ENCODE results near the gene ODF2L.

Gene ODF2L

GRCh38 chr1:86339014-86339812 lies 56.9 kb downstream of the ODF2L start:
- no peaks in the 10 kb centered on the region for H3K27me3 Mint-ChIP-seq
- no peak for DNase-seq (ENCODE audit: low spot score in 2 of 2)
- H3K4me3 Mint-ChIP-seq = no peak overlapping the region
- no peaks in the 10 kb centered on the region for H3K4me1 Mint-ChIP-seq
- no peak for ATAC-seq (replicated peaks; ENCODE audit: extremely low read depth, poor library complexity, severe bottlenecking)
- H3K9me3 Mint-ChIP-seq = peaks cover 5% of the 10 kb centered on the region
- H3K27ac Mint-ChIP-seq (ENCODE audit: low read depth) = no peak overlapping the region
- H3K36me3 Mint-ChIP-seq (ENCODE audit: insufficient read depth) = no peaks in the 10 kb centered on the region

- ATAC-seq (replicated peaks; ENCODE audit: extremely low read depth, poor library complexity, severe bottlenecking) (no peak), DNase-seq (ENCODE audit: low spot score in 2 of 2) (no peak)
- H3K9me3 Mint-ChIP-seq = no peaks in the 10 kb centered on the region
- peaks cover 13% of the 10 kb centered on the region for H3K27me3 Mint-ChIP-seq
- H3K4me1 Mint-ChIP-seq = no peaks in the 10 kb centered on the region
- no peaks in the 10 kb centered on the region for H3K36me3 Mint-ChIP-seq (ENCODE audit: insufficient read depth)
- H3K27ac Mint-ChIP-seq (ENCODE audit: low read depth) = no peak overlapping the region
- H3K4me3 Mint-ChIP-seq = no peak overlapping the region
Observed at GRCh38 chr1:86335916-86336315, 60.2 kb downstream of the ODF2L start.

- ATAC-seq (replicated peaks; ENCODE audit: extremely low read depth, poor library complexity, severe bottlenecking) (no peak), DNase-seq (ENCODE audit: low spot score in 2 of 2) (no peak)
- H3K9me3 Mint-ChIP-seq = no peaks in the 10 kb centered on the region
- no peak overlapping the region for H3K4me3 Mint-ChIP-seq
- H3K36me3 Mint-ChIP-seq (ENCODE audit: insufficient read depth) = no peaks in the 10 kb centered on the region
- H3K4me1 Mint-ChIP-seq = no peaks in the 10 kb centered on the region
- peaks cover 22% of the 10 kb centered on the region for H3K27me3 Mint-ChIP-seq
- H3K27ac Mint-ChIP-seq (ENCODE audit: low read depth) = no peak overlapping the region
Observed at GRCh38 chr1:86325264-86325663, 70.9 kb downstream of the ODF2L start.

GRCh38 chr1:86324130-86324822 lies 71.8 kb downstream of the ODF2L start:
- Mint-ChIP-seq H3K27me3 (peaks cover 15% of the 10 kb centered on the region), H3K36me3 (ENCODE audit: insufficient read depth) (no peaks in the 10 kb centered on the region), H3K9me3 (no peaks in the 10 kb centered on the region), H3K4me3 (no peak overlapping the region), H3K4me1 (no peaks in the 10 kb centered on the region), H3K27ac (ENCODE audit: low read depth) (no peak overlapping the region)
- ATAC-seq (replicated peaks; ENCODE audit: extremely low read depth, poor library complexity, severe bottlenecking) (no peak), DNase-seq (ENCODE audit: low spot score in 2 of 2) (no peak)

GRCh38 chr1:86322241-86322640 lies 73.9 kb downstream of the ODF2L start:
- no peak overlapping the region for H3K4me3 Mint-ChIP-seq
- no peaks in the 10 kb centered on the region for H3K36me3 Mint-ChIP-seq (ENCODE audit: insufficient read depth)
- ATAC-seq (replicated peaks; ENCODE audit: extremely low read depth, poor library complexity, severe bottlenecking) (no peak), DNase-seq (ENCODE audit: low spot score in 2 of 2) (no peak)
- no peaks in the 10 kb centered on the region for H3K9me3 Mint-ChIP-seq
- no peaks in the 10 kb centered on the region for H3K4me1 Mint-ChIP-seq
- H3K27me3 Mint-ChIP-seq = peaks cover 19% of the 10 kb centered on the region
- H3K27ac Mint-ChIP-seq (ENCODE audit: low read depth) = no peak overlapping the region

GRCh38 chr1:86318436-86318835 lies 77.7 kb downstream of the ODF2L start:
- Mint-ChIP-seq H3K27me3 (peaks cover 15% of the 10 kb centered on the region), H3K36me3 (ENCODE audit: insufficient read depth) (no peaks in the 10 kb centered on the region), H3K4me3 (no peak overlapping the region), H3K9me3 (no peaks in the 10 kb centered on the region), H3K4me1 (no peaks in the 10 kb centered on the region), H3K27ac (ENCODE audit: low read depth) (no peak overlapping the region)
- DNase-seq (ENCODE audit: low spot score in 2 of 2) (no peak), ATAC-seq (replicated peaks; ENCODE audit: extremely low read depth, poor library complexity, severe bottlenecking) (no peak)

- peaks cover 15% of the 10 kb centered on the region for H3K27me3 Mint-ChIP-seq
- H3K4me3 Mint-ChIP-seq = no peak overlapping the region
- H3K9me3 Mint-ChIP-seq = no peaks in the 10 kb centered on the region
- no peaks in the 10 kb centered on the region for H3K4me1 Mint-ChIP-seq
- DNase-seq (ENCODE audit: low spot score in 2 of 2) = no peak
- H3K36me3 Mint-ChIP-seq (ENCODE audit: insufficient read depth) = no peaks in the 10 kb centered on the region
- ATAC-seq (replicated peaks; ENCODE audit: extremely low read depth, poor library complexity, severe bottlenecking) = no peak
- no peak overlapping the region for H3K27ac Mint-ChIP-seq (ENCODE audit: low read depth)
Observed at GRCh38 chr1:86317926-86318325, 78.2 kb downstream of the ODF2L start.

GRCh38 chr1:86305731-86306130 lies 90.4 kb downstream of the ODF2L start:
- H3K27me3 Mint-ChIP-seq = peaks cover 10% of the 10 kb centered on the region
- ATAC-seq (replicated peaks; ENCODE audit: extremely low read depth, poor library complexity, severe bottlenecking) (no peak), DNase-seq (ENCODE audit: low spot score in 2 of 2) (no peak)
- no peaks in the 10 kb centered on the region for H3K4me1 Mint-ChIP-seq
- no peaks in the 10 kb centered on the region for H3K9me3 Mint-ChIP-seq
- H3K36me3 Mint-ChIP-seq (ENCODE audit: insufficient read depth) = no peaks in the 10 kb centered on the region
- H3K27ac Mint-ChIP-seq (ENCODE audit: low read depth) = no peak overlapping the region
- no peak overlapping the region for H3K4me3 Mint-ChIP-seq

GRCh38 chr1:86303041-86303690 lies 93.0 kb downstream of the ODF2L start:
- DNase-seq (ENCODE audit: low spot score in 2 of 2) (no peak), ATAC-seq (replicated peaks; ENCODE audit: extremely low read depth, poor library complexity, severe bottlenecking) (no peak)
- Mint-ChIP-seq H3K27me3 (peaks cover 10% of the 10 kb centered on the region), H3K36me3 (ENCODE audit: insufficient read depth) (no peaks in the 10 kb centered on the region), H3K27ac (ENCODE audit: low read depth) (no peak overlapping the region), H3K9me3 (no peaks in the 10 kb centered on the region), H3K4me3 (no peak overlapping the region), H3K4me1 (no peaks in the 10 kb centered on the region)

Measured in central memory CD8-positive, alpha-beta T cell (primary cell).